Thoracic aorta (tissue), 2 donors: ENCODE measurements around the gene HOXC11. TPM values are rescaled to one million over a fixed set of nuclear protein-coding genes. Genes with fewer than 3 reads are reported as not detected.

Source experiments
- ATAC-seq: fragments of 150-250 bp; one replicate; pipeline ENCODE4 v1.8.0; 2017; ENCODE audit warnings: low read depth; ENCODE audit not compliant: insufficient number of reproducible peaks, low FRiP score
- DNase-seq: peaks from one replicate; pipeline ENCODE4 v3.0.0-alpha.2; 2020; ENCODE audit warnings: low spot score
- H3K27ac ChIP-seq, 2 donors: fragments of 200-600 bp; sonication (generic); 1 replicate in 1 of 2; 2 replicates in 1 of 2; pipeline ENCODE4 v1.5.1; 2016; ENCODE audit warnings: mild to moderate bottlenecking in 2 of 2, moderate library complexity in 2 of 2
- H3K27me3 ChIP-seq: fragments of 200-600 bp; sonication (generic); replicated peaks from 2 replicates; pipeline ENCODE4 v1.6.0; 2016; ENCODE audit warnings: mild to moderate bottlenecking; ENCODE audit not compliant: insufficient read depth
- H3K36me3 ChIP-seq: fragments of 200-600 bp; sonication (generic); one replicate; pipeline ENCODE4 v1.5.1; 2016
- H3K4me1 ChIP-seq, 2 donors: fragments of 200-600 bp; sonication (generic); 1 replicate in 1 of 2; 2 replicates in 1 of 2; pipeline versions ENCODE4 v1.5.1 to v1.6.0; 2016; ENCODE audit warnings: low read depth in 2 of 2, mild to moderate bottlenecking in 1 of 2; ENCODE audit not compliant: control insufficient read depth in 1 of 2
- H3K4me3 ChIP-seq: fragments of 200-600 bp; sonication (generic); 2 replicates; pipeline ENCODE4 v1.5.1; 2016; ENCODE audit warnings: mild to moderate bottlenecking
- H3K9me3 ChIP-seq: fragments of 200-600 bp; sonication (generic); 2 replicates; pipeline ENCODE4 v1.5.1; 2016
- total RNA-seq, 2 donors: library from RNA; depleted of rRNA; stranded (reverse); fragments of >200 nt; gene quantifications; one replicate each; pipeline versions ENCODE4 v1.1.0 to v1.2.3, GENCODE V29; 2016
- TF ChIP-seq, protein P1 (sequence below): fragments of 200-600 bp; sonication (generic); IDR thresholded peaks from one replicate; pipeline ENCODE4 v1.5.1; 2019; ENCODE audit warnings: antibody characterized with exemption

Gene HOXC11
- total RNA-seq, 2 donors from 2014 or later: not detected

DNA sequence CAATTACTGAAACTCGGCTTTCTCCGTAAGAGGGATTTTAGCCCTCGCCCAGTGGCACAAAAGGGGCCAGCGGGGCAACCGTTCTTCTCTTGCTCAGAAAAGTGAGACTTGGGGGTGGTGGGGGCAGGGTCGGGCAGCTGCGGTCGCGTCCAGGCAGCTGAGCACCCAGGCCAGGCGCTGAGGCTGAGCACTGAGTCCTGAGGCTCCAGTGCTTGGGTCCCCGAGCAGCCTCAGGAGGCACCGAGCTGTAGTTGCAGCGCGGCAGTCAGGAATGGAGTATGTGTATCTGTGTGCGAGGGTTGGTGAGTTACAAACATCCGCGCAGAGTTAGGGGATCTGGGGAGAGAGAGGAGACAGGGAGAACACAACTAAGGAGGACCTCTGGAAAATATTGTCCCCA is 51.2 kb downstream of the HOXC11 start:
- peaks cover 10 to 23% of the 10 kb centered on the region in 2 donors for H3K4me1 ChIP-seq
- TF ChIP-seq, protein P1, sequence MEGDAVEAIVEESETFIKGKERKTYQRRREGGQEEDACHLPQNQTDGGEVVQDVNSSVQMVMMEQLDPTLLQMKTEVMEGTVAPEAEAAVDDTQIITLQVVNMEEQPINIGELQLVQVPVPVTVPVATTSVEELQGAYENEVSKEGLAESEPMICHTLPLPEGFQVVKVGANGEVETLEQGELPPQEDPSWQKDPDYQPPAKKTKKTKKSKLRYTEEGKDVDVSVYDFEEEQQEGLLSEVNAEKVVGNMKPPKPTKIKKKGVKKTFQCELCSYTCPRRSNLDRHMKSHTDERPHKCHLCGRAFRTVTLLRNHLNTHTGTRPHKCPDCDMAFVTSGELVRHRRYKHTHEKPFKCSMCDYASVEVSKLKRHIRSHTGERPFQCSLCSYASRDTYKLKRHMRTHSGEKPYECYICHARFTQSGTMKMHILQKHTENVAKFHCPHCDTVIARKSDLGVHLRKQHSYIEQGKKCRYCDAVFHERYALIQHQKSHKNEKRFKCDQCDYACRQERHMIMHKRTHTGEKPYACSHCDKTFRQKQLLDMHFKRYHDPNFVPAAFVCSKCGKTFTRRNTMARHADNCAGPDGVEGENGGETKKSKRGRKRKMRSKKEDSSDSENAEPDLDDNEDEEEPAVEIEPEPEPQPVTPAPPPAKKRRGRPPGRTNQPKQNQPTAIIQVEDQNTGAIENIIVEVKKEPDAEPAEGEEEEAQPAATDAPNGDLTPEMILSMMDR: no peak
- ATAC-seq (no peak), DNase-seq (no peak)
- H3K9me3 ChIP-seq: no peaks in the 10 kb centered on the region
- no peak overlapping the region for H3K27ac ChIP-seq
- H3K4me3 ChIP-seq: no peak overlapping the region
- no peaks in the 10 kb centered on the region for H3K36me3 ChIP-seq
- no peaks in the 10 kb centered on the region for H3K27me3 ChIP-seq

DNA sequence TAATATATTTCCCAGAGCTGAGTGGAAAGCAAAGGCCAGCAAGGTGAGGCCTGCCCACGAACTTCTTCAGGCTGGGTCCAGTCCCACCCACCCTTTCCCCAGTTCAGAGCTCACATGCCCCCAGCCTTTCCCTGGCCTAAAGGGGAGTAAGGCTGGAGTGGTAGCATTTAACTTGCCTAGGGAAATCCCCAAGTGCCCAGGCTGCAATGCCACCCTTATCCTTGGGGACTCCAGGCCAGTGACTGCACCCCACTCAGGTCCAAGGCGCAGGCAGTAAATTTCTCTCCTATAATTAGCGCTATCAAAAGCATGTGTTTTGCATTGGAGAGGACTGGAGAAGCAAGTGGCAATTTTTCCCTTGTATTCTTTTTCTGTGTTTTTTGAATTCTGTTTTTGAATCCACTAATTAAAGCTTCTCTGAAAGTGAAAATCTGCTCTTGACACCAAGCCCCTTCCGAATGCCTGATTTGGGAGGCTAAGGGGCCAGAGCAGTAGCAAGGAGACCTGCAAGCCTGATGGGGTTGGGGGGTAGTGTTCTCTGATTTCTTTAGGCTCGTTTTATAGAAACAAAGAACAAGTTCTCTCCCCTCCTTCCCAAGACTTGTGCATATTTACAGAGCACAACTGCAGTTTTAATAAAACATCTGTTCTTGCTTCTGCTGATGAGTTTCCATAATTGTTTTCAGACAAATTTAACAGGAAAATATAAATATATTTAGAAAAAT is 51.8 kb downstream of the HOXC11 start:
- Histone ChIP-seq H3K27me3 (no peaks in the 10 kb centered on the region), H3K36me3 (no peaks in the 10 kb centered on the region), H3K4me3 (no peak overlapping the region), H3K4me1 (peaks cover 7 to 23% of the 10 kb centered on the region in 2 donors), H3K27ac (no peak overlapping the region), H3K9me3 (no peaks in the 10 kb centered on the region)
- DNase-seq (no peak), ATAC-seq (no peak)
- TF ChIP-seq, protein P1: no peak

DNA sequence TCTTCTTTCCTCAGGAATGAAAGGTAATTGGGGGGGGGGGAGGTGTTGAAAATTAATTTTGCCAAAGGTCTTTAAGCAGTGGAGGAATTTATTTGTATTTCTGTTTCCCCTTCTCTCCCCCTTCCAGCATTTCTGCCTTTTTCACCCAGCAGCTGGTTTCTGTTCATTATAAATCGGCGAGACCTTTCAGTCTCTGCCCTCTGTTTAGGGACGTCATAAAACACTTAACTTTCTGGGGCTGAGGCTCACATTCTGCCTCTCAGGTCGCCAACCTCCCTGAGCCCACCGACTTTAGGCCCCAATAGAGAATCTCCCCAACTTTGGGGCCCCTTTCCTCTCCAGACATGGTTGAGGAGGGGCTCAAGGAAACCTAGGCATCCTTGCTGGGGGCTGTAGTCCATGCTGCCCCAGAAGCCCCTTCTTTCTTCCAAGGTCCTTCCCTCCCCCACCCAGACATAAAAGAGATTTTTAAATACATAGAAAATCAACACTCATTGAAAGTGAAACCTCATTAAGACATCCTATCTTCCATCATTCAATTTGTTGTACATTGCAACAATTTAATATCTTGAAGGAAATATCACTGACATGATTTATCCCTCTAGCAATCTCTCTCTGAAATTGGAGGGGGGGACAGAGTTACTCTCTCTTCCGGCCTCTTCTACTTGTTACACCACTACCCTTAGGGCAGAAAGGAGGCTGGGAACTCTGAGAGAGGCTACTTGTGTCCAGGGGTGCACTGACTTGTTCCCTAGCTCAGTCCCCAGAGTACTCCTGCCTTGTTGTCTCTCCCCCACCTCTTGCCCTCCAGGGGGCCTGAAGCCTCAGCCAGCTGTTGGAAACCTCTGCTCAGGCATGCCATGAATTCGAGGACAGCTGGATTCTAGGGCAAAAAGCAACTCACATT is 52.8 kb downstream of the HOXC11 start:
- no peak for ATAC-seq
- no peak overlapping the region for H3K4me3 ChIP-seq
- TF ChIP-seq, protein P1: no peak
- H3K27ac ChIP-seq: no peak overlapping the region
- H3K9me3 ChIP-seq: no peaks in the 10 kb centered on the region
- peaks cover 0 to 15% of the 10 kb centered on the region in 2 donors for H3K4me1 ChIP-seq
- DNase-seq: no peak
- peaks cover 3% of the 10 kb centered on the region for H3K36me3 ChIP-seq
- H3K27me3 ChIP-seq: no peaks in the 10 kb centered on the region

DNA sequence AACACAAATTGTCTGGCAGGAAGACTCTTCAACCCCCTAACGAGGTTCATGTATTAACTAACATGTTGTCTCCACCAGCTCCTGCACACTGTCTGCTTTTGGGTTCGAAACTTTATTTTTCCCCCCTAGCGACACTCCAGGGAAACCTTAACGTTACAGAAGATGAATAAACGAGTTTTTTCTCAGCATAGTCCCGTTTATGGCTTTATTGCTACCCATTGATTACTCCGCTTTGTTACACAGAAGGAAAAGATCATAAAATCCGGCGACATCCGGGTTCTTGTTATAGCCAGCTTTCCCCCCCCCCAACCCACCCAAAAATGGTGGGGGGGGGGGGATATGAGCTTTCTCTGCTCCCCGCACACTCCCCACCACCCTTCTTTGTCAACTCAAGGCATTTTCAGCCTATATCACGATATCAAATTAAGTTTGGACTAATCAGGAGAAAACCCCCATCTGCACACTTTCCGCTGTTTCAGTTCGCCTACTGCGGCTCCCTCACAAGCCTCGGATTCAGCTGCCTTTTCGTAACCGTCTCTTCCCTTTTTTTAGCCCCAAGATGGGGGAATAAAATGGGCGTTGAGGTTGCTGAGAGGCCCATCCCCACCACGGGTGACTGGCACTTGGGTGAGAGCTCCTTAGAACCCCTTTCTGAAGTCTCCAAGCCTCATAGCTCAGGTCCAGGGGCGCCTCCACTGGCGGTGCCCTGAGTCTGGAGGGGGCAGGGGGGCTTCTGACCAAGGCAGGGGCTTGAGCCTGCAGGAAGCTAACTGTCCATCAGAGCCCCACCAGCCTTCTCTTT is 53.9 kb downstream of the HOXC11 start:
- Histone ChIP-seq H3K27ac (no peak overlapping the region), H3K4me3 (no peak overlapping the region), H3K27me3 (no peaks in the 10 kb centered on the region), H3K4me1 (peaks cover 0 to 7% of the 10 kb centered on the region in 2 donors), H3K36me3 (peaks cover 3% of the 10 kb centered on the region), H3K9me3 (no peaks in the 10 kb centered on the region)
- TF ChIP-seq, protein P1: no peak
- no peak for DNase-seq
- ATAC-seq: no peak

Other genes with a start within 250 kb of the HOXC11 start
- gene CALCOCO1, start 245.7 kb upstream of the HOXC11 start, total RNA-seq: 100 to 1,000 TPM; 272 to 336 TPM
- gene CISTR, start 221.1 kb upstream of the HOXC11 start, total RNA-seq: not detected
- not detected for gene HOXC13, start 34.3 kb upstream of the HOXC11 start, total RNA-seq
- gene HOXC12, start 18.2 kb upstream of the HOXC11 start, total RNA-seq: not detected
- not detected for gene HOTAIR, start 1.8 kb downstream of the HOXC11 start, total RNA-seq
- not detected for gene HOXC10, start 12.0 kb downstream of the HOXC11 start, total RNA-seq
- not detected for gene HOXC9, start 27.0 kb downstream of the HOXC11 start, total RNA-seq
- gene HOXC8, start 35.9 kb downstream of the HOXC11 start, total RNA-seq: not detected
- gene HOXC6, start 55.3 kb downstream of the HOXC11 start, total RNA-seq: not detected
- 1 to 10 TPM in 1 of 2 donors, not detected in 1; 1.8 TPM for gene HOXC5, start 59.9 kb downstream of the HOXC11 start, total RNA-seq
- gene HOXC4, start 80.7 kb downstream of the HOXC11 start, total RNA-seq: 1 to 10 TPM in 1 of 2 donors, not detected in 1; 1.2 TPM
- 10 to 100 TPM; 29.4 to 39.3 TPM for gene SMUG1, start 215.9 kb downstream of the HOXC11 start, total RNA-seq